GM13977 (cell line): Measurements from ENCODE around the gene TRAF3.
A peak's percentile ranks its signal among the peaks of the same experiment; 100 is the strongest.

Experiments used
- DNase-seq: peaks from one replicate; pipeline ENCODE4 v3.0.0; 2012; ENCODE audit warnings: low spot score
- CTCF ChIP-seq: IDR thresholded peaks from 2 replicates; pipeline ENCODE4 v1.5.1; 2012; ENCODE audit warnings: mild to moderate bottlenecking, control low read depth; ENCODE audit not compliant: insufficient read depth; ENCODE audit errors: extremely low read depth, missing control alignments
- in situ Hi-C: fragments of 300-500 bp; cut with MboI; formaldehyde crosslinking; loops from one replicate; pipeline ENCODE4 v1.12.0; 2022; ENCODE audit warnings: low sequenced_read_pairs, low pct_unique_long_range_greater_than_20kb, mixed read lengths, inconsistent platforms; ENCODE audit not compliant: unreplicated experiment

The TRAF3 gene

GRCh38 chr14:102905116-102906108 is 128.2 kb downstream of the TRAF3 start:
- DNase-seq = no peak
- in situ Hi-C loops = no loop called here
- no peak for TF ChIP-seq CTCF

- no peak for DNase-seq
- TF ChIP-seq CTCF = no peak
- in situ Hi-C loops = no loop called here
These were observed 129.5 kb downstream of the TRAF3 start for GRCh38 chr14:102906616-102907302.

- no peak for DNase-seq
- in situ Hi-C loops = no loop called here
- no peak for TF ChIP-seq CTCF
These were observed 130.1 kb downstream of the TRAF3 start for GRCh38 chr14:102907303-102907844.

GRCh38 chr14:102907980-102908730 is 130.9 kb downstream of the TRAF3 start:
- in situ Hi-C loops = no loop called here
- DNase-seq = peak; percentile 27
- TF ChIP-seq CTCF = no peak

GRCh38 chr14:102908766-102909455 is 131.7 kb downstream of the TRAF3 start:
- in situ Hi-C loops = no loop called here
- no peak for DNase-seq
- no peak for TF ChIP-seq CTCF
